Panc1 (cell line): ENCODE measurements around the gene CCDC78. TPM values are rescaled to one million over a fixed set of nuclear protein-coding genes. Genes with fewer than 3 reads are reported as not detected.

Experiments used
- ATAC-seq: fragments of 200-7000 bp; cut with Tn5 transposase; 2 replicates; pipeline ENCODE4 v1.9.1; 2020; ENCODE audit warnings: mild to moderate bottlenecking, moderate library complexity
- BruUV-seq: library from RNA; stranded (reverse); fragments of 400-500 nt; replicated peaks from 2 replicates; lab custom pipeline; 2021; lab: Mats Ljungman, UMichigan
- CTCF ChIA-PET: fragments of 300-600 bp; sonication (Branson Sonifier 250); formaldehyde crosslinking; loops from one replicate; lab custom pipeline; 2022; ENCODE audit warnings: antibody characterized with exemption; lab: Charles Lee
- POLR2A ChIA-PET: fragments of 300-600 bp; sonication (Branson Sonifier 250); formaldehyde crosslinking; loops from one replicate; lab custom pipeline; 2022; ENCODE audit warnings: antibody characterized with exemption; lab: Charles Lee
- DNase-seq: peaks from one replicate; pipeline ENCODE4 v3.0.0-alpha.2; 2010; ENCODE audit warnings: low read depth, low spot score
- H3K27ac ChIP-seq: 2 replicates; pipeline ENCODE4 v1.5.1; 2011; ENCODE audit warnings: mild to moderate bottlenecking, low read length, inconsistent platforms
- H3K27me3 ChIP-seq: fragments of 200-500 bp; sonication (Bioruptor generic); 2 replicates; pipeline ENCODE4 v1.6.0; 2014; ENCODE audit warnings: low read length, inconsistent platforms; ENCODE audit not compliant: control insufficient read depth, insufficient read depth
- H3K36me3 ChIP-seq: fragments of 200-500 bp; sonication (Bioruptor generic); 2 replicates; pipeline ENCODE4 v1.5.1; 2014; ENCODE audit warnings: inconsistent platforms, mild to moderate bottlenecking, low read length, moderate library complexity; ENCODE audit not compliant: control insufficient read depth, insufficient read depth
- H3K4me1 ChIP-seq: 2 replicates; pipeline ENCODE4 v1.5.1; 2011; ENCODE audit warnings: inconsistent platforms, mild to moderate bottlenecking, low read length, moderate library complexity; ENCODE audit not compliant: control insufficient read depth, insufficient read depth
- H3K4me3 ChIP-seq, 2 experiments: 2 replicates each; pipeline ENCODE4 v1.5.1; 2011 to 2012; ENCODE audit warnings: low read depth in 2 of 2, low read length in 2 of 2, mild to moderate bottlenecking in 2 of 2, inconsistent platforms in 1 of 2, moderate library complexity in 1 of 2
- H3K9me3 ChIP-seq: fragments of 200-500 bp; sonication (Bioruptor generic); 2 replicates; pipeline ENCODE4 v1.5.1; 2014; ENCODE audit warnings: low read depth, mild to moderate bottlenecking, inconsistent platforms, low read length, moderate library complexity; ENCODE audit not compliant: control insufficient read depth, insufficient read depth
- CTCF ChIP-seq: fragments of 450-650 bp; IDR thresholded peaks from 2 replicates; pipeline ENCODE4 v1.5.1; 2017; ENCODE audit warnings: mild to moderate bottlenecking
- POLR2AphosphoS5 ChIP-seq: IDR thresholded peaks from 2 replicates; pipeline ENCODE4 v1.6.1; 2012; ENCODE audit warnings: mild to moderate bottlenecking, low read depth, low read length, moderate library complexity
- REST ChIP-seq, 2 experiments: IDR thresholded peaks; 2 replicates each; pipeline ENCODE4 v1.6.1; 2011 to 2012; ENCODE audit warnings: low read depth in 2 of 2, control low read depth in 1 of 2, low read length in 1 of 2, mild to moderate bottlenecking in 1 of 2, moderate library complexity in 1 of 2; ENCODE audit not compliant: insufficient read depth in 1 of 2
- SIN3A ChIP-seq: IDR thresholded peaks from 2 replicates; pipeline ENCODE4 v1.6.1; 2012; ENCODE audit warnings: low read depth, mild to moderate bottlenecking, low read length, moderate library complexity, borderline replicate concordance; ENCODE audit not compliant: insufficient read depth
- TCF7L2 ChIP-seq: IDR thresholded peaks from 2 replicates; pipeline ENCODE4 v1.6.1; 2011; ENCODE audit warnings: mild to moderate bottlenecking, low read depth, low read length, inconsistent platforms
- in situ Hi-C: cut with HindIII; loops from 2 replicates; pipeline ENCODE4 v1.10.0; 2016; ENCODE audit warnings: low sequenced_read_pairs, low pct_unique_long_range_greater_than_20kb
- intact Hi-C: fragments of 100-400 bp; cut with micrococcal nuclease; formaldehyde crosslinking; loops from one replicate; pipeline ENCODE4 v1.10.0; 2022; ENCODE audit not compliant: unreplicated experiment
- total RNA-seq: library from RNA; stranded (reverse); gene quantifications from one replicate; pipeline ENCODE4 v1.2.1, GENCODE V29; 2021; ENCODE audit not compliant: unreplicated experiment

Gene CCDC78
- total RNA-seq, 1 experiment from 2014 or later = 18.2 TPM

- no peak for TF ChIP-seq SIN3A
- H3K4me3 ChIP-seq = no peak overlapping the region
- intact Hi-C loops = no loop called here
- H3K36me3 ChIP-seq = no peaks in the 10 kb centered on the region
- H3K4me1 ChIP-seq = peaks cover 22% of the 10 kb centered on the region
- CTCF ChIA-PET = no interaction called here
- in situ Hi-C loops = no loop called here
- no peaks in the 10 kb centered on the region for H3K27me3 ChIP-seq
- no TSS peak for BruUV-seq
- no peak overlapping the region for H3K27ac ChIP-seq
- no peaks in the 10 kb centered on the region for H3K9me3 ChIP-seq
- POLR2A ChIA-PET = interaction anchor here (1.0 kb wide), 1 partner anchor 88 kb away, joined by 3 read pairs; no protein-coding TSS in a partner anchor
- no peak for ATAC-seq
- no peak for DNase-seq
These were observed 49.7 kb downstream of the CCDC78 start for GRCh38 chr16:676565-676902.

- DNase-seq (no peak), ATAC-seq (no peak)
- CTCF ChIA-PET = no interaction called here
- Histone ChIP-seq H3K27ac (no peak overlapping the region), H3K4me3 (peak overlapping the region; percentile 32 to 39; a peak in 3 of 4 replicates), H3K27me3 (no peaks in the 10 kb centered on the region), H3K4me1 (peaks cover 22% of the 10 kb centered on the region), H3K9me3 (no peaks in the 10 kb centered on the region), H3K36me3 (peaks cover 3% of the 10 kb centered on the region; the same call in 1 of the 2 replicates)
- no TSS peak for BruUV-seq
- intact Hi-C loops = no loop called here
- no peak for TF ChIP-seq POLR2AphosphoS5
- TF ChIP-seq CTCF = no peak
- no peak for TF ChIP-seq TCF7L2
- TF ChIP-seq SIN3A = no peak
- no peak for TF ChIP-seq REST (IDR thresholded peaks at IDR 0.05; ENCODE audit: insufficient read depth in 1 of 2, low read depth in 2 of 2, low read length in 1 of 2)
- POLR2A ChIA-PET = interaction anchor here (1.0 kb wide), 1 partner anchor 87 kb away, joined by 3 read pairs; no protein-coding TSS in a partner anchor
- in situ Hi-C loops = no loop called here
These were observed 50.2 kb downstream of the CCDC78 start for GRCh38 chr16:675884-676564.
